ENCODE measurements around the gene LEMD3.

DNA sequence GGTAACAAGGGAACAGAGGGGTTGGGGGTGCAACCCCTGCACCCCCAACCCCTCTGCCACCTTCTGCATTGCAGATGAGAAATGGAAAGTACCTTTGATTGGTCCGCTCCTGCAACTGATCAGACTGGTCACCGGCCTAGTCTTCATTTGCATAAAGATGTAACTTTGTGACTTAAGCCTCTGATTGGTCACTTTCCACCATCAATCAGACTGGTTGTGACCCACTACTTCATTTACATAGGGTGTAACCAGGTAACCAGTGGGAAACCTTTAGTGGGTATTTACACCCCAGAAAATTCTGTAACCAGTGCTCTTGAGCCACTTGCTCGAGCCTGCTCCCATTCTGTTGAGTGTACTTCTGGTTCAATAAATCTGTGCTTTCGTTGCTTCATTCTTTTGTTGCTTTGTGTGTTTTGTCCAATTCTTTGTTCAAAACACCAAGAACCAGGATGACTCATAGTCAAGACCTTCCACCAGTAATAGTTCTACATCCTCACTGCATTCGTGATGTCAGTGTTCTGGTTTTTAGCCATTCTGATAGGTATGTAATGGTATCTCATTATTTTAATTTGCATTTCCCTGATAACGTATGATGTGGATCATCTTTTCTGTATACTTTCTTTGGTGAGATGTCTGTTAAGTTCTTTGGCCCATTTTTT, 30.8 kb downstream of the LEMD3 start:
- TF ChIP-seq, protein P1, sequence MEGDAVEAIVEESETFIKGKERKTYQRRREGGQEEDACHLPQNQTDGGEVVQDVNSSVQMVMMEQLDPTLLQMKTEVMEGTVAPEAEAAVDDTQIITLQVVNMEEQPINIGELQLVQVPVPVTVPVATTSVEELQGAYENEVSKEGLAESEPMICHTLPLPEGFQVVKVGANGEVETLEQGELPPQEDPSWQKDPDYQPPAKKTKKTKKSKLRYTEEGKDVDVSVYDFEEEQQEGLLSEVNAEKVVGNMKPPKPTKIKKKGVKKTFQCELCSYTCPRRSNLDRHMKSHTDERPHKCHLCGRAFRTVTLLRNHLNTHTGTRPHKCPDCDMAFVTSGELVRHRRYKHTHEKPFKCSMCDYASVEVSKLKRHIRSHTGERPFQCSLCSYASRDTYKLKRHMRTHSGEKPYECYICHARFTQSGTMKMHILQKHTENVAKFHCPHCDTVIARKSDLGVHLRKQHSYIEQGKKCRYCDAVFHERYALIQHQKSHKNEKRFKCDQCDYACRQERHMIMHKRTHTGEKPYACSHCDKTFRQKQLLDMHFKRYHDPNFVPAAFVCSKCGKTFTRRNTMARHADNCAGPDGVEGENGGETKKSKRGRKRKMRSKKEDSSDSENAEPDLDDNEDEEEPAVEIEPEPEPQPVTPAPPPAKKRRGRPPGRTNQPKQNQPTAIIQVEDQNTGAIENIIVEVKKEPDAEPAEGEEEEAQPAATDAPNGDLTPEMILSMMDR (conservative IDR thresholded peaks at IDR 0.05; ENCODE audit: low read depth, low read length), result no peak
- no peak for TF ChIP-seq EZH2 (IDR thresholded peaks at IDR 0.05; ENCODE audit: borderline replicate concordance, low read depth, low read length, poor library complexity, severe bottlenecking)

Measured in A673 (cell line).